Skeletal muscle cell (primary cell): ENCODE results near the gene CSTF2T.

Source experiments
- DNase-seq: peaks from one replicate; pipeline ENCODE4 v3.0.0-alpha.2; 2010; ENCODE audit warnings: low read depth
- H3K4me3 ChIP-seq: 2 replicates; pipeline ENCODE4 v1.5.1; 2011; ENCODE audit warnings: low read depth, mild to moderate bottlenecking, control low read depth, low read length, moderate library complexity

The CSTF2T gene, protein sequence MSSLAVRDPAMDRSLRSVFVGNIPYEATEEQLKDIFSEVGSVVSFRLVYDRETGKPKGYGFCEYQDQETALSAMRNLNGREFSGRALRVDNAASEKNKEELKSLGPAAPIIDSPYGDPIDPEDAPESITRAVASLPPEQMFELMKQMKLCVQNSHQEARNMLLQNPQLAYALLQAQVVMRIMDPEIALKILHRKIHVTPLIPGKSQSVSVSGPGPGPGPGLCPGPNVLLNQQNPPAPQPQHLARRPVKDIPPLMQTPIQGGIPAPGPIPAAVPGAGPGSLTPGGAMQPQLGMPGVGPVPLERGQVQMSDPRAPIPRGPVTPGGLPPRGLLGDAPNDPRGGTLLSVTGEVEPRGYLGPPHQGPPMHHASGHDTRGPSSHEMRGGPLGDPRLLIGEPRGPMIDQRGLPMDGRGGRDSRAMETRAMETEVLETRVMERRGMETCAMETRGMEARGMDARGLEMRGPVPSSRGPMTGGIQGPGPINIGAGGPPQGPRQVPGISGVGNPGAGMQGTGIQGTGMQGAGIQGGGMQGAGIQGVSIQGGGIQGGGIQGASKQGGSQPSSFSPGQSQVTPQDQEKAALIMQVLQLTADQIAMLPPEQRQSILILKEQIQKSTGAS

DNA sequence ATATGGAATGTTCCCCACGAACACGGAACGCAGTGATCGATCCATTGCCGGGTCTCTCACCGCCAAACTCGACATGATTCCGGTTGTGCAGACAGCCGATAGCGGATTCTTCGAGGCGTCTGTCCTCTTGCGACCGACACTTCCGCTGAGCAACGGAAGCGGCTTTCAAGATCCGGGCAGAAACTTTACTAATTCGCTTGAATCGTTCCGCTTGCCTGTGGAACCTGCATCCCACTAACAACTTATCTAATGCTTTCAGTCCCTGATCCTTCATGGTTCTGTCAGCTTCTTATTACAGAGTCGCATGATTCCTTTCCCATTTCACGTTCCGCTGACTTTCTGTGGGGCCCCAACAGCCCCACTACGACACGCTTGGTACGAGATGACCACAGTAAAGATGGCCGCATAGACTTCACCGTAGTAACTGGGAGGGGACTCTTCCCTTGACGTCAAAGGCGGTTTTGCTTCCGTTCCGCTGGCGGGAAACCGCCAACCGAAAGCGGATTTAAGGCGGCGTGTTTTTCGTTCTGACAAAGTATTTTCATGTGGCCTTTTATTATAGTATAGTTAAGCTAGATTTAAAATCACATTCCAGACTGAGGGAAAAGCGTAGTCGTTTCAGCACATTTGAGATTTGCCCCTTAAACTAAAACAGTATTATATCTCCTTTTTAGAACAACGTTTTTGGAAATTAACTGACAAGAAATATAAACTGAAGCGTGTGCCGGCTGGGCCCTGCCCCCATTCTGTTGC, at the start of gene CSTF2T:
Gene CSTF2T (minus strand): TSS at position 121 of the 753 bp plus-strand sequence. CDS start 46 bp downstream, at position 75.
- H3K4me3 ChIP-seq = peak within 1 kb of the TSS; percentile 95
- peak; percentile 82 for DNase-seq

DNA sequence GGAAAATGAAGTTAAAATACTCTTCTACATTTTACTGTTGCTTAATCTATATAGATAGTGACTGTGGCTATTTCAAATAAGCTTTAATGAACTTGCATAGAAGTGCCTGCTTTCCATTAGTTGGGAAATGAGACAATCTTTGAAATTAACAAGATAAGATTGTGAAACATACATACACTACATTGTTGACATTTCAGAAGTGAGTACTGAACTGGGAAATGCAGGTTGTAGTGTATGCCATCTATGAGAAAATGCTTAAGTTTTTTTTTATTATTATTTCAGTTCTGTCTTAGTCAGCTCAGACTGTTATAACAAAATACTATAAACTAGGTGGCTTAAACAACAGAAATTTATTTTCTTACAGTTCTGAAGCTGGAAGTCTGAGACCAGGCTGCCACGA, 49.6 kb upstream of the CSTF2T start:
- DNase-seq = no peak
- no peak overlapping the region for H3K4me3 ChIP-seq

DNA sequence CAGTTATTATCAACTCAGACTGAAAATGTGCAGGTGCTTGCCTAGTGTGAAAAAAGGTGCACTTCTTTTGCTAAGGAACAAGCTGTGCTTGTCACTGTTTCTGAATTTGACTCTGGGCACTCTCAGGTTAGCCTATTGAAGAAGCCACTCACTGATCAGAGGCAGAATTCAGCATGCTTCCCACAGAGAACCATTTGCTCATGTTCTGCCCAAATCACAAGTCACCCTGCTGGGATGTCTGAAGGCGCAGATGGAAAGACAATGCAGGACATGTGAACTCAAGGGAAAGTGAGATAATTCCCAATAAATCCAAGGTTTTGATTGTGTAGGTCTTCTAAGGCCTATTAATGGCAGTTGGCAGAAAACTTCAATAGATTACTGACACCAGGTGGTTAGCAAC, 47.8 kb upstream of the CSTF2T start:
- H3K4me3 ChIP-seq = no peak overlapping the region
- DNase-seq = no peak

DNA sequence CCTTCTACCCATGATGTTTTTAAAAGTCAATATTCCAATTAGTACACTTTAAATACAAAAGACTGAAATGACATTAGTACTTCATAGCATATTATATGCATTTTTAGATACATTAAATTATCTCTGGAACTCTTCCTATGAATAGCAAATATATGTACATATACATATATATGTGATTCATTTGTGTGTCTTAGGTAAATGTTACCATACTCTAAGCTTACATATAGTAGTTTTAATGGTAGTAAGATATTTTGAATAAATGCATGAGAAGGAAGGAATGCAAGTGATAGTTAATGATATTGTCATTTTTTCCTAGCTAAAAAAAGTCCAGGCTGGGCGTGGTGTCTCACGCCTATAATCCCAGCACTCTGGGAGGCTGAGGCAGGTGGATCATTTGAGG, 46.0 kb upstream of the CSTF2T start:
- no peak for DNase-seq
- no peak overlapping the region for H3K4me3 ChIP-seq

DNA sequence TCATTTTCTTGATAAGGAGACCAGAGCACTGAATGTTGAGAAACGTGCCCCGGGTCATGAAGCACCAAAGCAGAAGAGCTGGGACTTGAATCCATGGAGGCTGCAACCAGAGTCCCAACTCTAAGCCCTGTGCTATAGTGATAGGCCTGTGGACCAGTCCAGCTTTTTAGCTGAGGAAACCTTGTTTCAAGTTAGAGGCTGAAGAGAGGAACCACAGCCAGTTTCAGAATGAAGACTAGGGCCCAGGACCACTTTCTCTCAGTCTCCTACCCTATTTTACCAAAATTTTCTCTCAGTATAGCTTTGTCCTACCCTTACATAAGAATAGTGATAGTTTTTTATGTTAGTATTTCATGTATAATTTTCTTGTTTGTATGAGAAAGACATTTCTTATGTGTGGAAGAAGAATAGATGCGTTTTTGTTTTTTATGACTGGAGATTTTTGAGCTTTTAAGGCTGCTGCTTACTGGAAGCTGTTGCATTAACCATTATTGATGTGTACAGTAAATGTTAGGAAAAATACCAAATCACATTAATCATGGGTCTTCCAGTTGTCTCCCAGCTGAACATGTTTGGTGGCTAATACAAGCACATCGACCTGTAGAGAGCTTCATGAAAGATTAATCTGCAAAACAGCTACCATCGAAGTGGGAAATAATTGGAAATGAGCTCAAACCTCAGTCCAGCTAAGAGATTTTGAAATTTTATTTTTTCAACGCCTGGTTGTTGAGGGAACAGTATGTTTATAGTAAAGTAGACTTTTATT, 45.0 kb upstream of the CSTF2T start:
- no peak for DNase-seq
- H3K4me3 ChIP-seq = no peak overlapping the region

DNA sequence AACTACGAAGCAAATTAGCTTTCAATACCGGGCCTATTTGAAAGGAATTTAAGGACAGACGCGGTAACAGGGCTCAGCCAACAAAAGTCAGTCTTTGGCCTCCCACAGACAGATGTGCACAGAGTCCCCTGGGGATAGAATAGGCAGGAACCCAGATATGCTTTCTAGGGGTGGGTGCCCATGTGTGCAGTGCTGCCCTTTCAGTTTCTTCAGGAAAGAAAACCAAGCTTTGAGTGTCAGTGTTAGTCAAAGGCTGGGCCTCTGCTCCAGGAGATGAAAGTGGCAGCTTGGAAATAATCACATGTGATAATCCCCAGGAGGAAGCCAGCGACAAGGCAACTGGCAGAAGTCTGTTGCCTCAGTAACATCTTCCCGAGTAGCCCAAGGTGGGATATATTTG, 43.8 kb upstream of the CSTF2T start:
- no peak overlapping the region for H3K4me3 ChIP-seq
- DNase-seq = peak; percentile 14

DNA sequence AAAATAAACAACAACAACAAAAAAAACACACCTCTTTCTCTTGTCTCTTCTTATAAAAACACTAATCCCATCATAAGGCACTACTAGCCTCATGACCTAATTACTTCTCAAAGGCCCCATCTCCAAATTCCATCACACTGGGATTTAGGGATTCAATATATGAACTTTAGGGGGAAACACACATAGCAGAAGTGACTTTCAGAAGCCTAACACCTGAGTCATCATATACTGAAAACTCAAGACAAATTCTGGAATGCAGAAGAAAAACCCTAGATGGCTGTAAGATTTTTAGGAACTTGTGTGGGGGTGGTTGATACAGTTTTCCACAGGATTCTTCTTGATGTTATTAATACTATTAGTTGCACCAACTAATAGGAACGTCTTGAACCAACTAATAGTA, 33.7 kb upstream of the CSTF2T start:
- DNase-seq = no peak
- H3K4me3 ChIP-seq = no peak overlapping the region

DNA sequence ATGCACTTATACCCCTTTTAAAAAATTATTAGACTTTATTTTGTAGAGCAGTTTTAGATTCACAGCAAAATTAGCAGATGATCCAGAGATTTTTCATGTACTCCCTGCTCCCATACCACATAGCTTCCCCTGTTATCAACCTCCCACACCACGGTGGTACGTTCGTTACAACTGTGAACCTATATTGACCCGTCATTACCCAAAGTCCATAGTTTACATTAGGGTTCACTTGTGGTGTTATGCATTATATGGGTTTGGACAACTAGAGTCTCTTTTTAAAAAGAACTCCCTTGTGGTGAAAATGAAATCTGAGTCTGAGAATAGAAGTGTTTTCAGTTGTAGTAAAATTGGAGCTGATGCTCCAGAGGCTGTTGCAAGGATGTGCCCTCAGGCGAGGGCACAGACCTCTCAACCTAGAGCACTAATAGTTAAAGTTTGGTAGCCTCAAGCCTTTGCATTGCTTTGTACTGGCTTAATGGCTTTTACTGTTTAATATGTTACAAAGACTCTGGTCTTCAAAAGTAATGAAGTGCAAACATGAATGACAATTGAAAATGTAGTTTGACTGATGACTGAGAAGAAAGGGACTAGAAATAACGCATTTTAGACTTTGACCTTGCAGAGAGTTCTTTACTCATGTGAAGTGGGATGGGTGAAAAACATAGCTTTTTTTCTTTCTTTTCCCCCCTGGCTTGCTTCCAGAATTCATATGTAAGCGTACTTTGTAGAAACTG, 30.6 kb upstream of the CSTF2T start:
- H3K4me3 ChIP-seq = no peak overlapping the region
- no peak for DNase-seq

DNA sequence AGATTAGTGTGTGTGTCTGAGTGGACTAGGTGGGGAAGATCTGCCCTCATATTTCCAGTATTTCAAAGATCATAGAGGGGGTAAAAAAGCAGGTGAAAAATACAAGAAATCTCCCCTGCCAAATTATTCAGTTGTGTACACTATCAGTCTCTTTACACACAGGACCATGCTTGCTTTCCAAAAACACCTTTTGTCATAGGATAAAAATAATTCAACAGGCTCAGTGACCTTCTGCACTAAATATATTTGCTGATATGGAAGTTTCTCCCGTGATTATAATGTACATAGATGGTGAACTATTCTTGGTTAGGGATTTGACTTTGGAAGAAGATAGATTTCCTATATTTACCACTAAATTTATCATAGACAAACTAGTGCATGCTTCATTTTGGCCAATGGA, 24.6 kb upstream of the CSTF2T start:
- H3K4me3 ChIP-seq = no peak overlapping the region
- DNase-seq = no peak

DNA sequence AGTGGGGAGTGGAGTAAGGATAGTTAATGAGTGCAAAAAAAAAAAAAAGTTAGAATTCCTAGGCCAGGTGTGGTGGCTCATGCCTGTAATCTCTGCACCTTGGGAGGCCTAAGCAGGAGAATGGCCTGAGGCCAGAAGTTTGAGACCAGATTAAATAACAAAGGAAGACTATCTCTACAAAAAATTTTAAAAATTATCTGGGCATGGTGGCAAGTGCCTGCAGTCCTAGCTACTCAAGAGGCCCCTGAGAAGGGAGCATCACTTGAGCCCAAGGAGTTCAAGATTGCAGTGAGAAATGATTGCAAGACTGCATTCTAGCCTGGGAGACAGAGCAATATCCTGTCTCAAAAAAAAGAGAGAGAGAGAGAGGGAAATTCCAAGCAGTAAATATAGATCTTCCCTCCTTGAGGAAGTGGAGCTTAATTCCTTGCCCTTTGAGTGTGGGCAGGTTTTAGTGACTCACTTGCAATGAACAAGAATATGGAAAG, 19.5 kb upstream of the CSTF2T start:
- peak; percentile 62 for DNase-seq

DNA sequence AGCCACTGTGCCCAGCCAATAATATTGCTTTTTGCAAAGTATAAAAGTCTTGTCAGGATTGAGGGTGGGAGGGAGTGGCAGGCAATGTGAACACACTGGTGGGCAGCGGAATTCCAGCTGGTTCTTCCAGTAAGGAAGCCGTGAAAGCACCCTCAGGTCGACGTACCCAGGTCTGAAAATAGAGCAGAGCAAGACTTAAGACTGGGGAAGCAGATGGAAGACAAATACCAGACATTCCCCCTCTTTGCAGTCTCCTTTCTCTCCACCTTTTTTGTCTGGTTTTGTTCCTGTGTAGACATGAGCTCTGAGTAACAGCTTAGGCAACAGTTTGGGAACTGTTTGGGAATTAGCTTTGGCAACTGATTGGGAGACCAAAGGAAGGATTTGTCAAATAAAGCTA, 17.6 kb upstream of the CSTF2T start:
- DNase-seq = no peak
- no peak overlapping the region for H3K4me3 ChIP-seq

More for the DNA sequence above, 19.5 kb upstream of the CSTF2T start:
- no peak overlapping the region for H3K4me3 ChIP-seq

DNA sequence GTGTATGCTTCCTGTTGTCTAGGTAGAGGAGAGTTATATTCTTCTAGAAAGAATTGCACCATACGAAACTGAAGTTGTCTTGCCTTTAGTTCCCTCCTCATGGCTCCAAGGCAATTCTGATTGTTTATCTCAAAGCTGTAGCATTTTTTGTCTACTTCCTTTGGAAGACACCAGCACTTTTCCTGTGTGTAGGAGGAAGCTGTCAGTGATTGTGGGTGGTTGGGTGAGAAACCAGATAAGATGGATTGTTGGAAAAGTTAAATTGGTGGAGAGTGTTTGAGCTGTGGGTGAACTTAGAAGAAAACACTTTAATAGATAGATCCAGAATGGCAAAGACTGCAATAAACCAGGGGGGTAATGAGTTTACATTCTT, 12.1 kb upstream of the CSTF2T start:
- no peak overlapping the region for H3K4me3 ChIP-seq
- no peak for DNase-seq

DNA sequence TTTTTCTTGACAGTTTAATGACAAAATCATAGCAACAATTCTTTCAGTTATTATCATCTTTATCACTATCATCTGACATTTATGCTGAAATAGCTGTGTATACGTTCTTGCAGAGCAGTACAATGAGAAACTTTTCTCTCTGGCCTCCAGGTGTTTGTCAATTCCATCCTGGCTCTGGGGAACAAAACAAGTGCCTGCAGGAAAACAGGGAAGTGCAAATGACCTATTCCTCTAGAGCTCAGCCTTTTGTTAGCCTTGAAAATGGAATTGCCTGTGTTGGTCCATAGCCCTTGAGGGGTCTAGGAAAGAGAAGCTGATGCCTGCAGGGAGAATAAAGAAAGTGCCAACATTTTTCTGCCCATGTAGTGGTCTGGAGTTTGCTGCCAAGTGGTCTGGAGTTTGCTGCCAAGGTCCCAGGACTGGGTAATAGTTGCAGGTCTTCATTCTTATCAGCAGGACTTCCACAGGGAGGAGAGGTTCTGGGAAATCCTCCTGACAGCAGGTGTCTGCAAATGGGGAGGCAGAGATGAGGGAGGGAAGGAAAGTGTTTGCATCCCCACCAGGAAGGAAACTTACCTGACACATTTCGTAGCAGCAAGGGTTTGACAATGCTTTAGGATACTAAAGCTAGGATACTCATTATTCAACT, 10.1 kb upstream of the CSTF2T start:
- no peak overlapping the region for H3K4me3 ChIP-seq
- no peak for DNase-seq

DNA sequence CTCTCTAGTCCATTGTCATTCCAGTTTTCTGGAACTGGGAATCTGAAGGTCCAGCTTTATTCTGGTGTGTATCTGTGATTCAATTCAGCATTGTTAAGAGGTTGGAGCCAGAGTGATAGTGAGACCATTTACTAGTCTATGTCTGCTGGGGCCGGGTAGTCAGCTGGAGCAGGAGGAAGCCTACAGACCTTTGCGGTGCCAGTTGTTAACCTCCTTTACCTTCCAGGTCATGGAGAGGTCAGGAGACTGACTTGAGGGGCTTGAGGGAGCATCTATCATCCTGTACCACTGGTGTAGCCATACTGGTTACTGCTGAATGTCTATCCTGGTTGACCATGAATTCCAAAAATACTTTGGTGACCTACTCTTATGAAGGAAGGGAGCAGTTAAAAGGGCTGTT, 9.2 kb upstream of the CSTF2T start:
- no peak for DNase-seq
- no peak overlapping the region for H3K4me3 ChIP-seq

DNA sequence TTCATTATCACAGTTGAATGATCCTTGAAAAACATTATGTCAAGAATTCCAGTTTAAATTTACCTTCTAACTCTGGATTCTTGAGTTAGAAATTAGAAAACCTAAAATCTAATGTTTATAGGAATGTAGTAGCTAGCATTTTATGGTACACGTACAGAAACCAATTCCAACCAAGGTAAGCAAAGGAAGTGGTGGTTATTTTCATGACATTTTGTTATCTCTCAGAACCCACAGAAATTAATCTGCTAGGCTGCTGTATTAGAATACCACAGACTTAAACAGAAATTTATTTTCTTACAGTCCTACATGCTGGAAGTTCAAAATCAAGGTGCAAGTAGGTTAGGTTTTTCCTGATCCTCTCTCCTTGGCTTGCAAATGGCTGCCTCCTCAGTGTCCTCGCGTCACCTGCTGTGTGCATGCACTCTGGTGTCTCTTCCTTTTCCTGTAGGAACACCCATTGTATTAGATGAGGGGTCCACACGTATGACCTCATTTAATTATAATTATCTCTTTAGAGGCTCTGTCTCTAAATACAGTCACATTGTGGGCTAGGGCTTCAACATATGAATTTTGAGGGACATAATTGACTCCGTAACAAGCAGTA, 8.5 kb upstream of the CSTF2T start:
- DNase-seq = no peak
- no peak overlapping the region for H3K4me3 ChIP-seq

DNA sequence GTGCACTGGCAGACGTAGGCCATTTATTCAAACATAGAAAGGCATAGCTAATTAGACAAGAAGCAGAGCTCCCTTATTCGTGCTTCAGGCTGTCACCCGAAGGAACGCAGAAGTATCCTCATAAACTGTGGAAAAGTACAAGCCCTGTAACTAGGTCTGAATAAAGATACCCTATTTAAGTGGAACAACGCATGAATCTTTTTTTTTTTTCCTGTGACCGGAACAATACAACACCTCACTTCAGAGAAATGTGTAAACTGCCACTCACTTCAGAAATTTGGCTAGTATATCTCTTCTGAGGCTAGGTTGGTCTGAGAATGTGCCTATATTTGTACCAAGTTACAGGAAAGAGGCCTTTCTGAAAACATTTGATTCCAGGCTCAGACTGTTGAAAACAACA, 8.0 kb upstream of the CSTF2T start:
- no peak for DNase-seq
- H3K4me3 ChIP-seq = no peak overlapping the region

DNA sequence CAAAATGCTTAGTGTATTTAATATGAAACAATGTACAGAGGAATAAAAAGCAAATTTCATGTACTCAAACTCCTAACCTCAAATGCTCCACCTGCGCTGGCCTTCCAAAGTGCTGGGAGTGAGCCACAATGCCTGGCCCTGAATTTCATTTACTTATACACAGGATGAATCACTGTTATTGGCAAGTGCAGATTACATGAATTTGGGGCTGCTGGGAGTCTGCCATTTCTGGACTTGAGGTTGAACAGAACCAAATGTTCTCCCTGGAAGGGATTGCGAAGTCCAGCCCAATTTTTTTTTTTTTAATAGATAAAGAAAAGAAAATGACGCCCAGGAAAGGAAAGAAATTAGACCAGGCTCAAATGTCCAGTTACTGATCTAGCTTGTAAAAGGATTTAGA, 6.8 kb upstream of the CSTF2T start:
- H3K4me3 ChIP-seq = no peak overlapping the region
- peak; percentile 76 for DNase-seq

DNA sequence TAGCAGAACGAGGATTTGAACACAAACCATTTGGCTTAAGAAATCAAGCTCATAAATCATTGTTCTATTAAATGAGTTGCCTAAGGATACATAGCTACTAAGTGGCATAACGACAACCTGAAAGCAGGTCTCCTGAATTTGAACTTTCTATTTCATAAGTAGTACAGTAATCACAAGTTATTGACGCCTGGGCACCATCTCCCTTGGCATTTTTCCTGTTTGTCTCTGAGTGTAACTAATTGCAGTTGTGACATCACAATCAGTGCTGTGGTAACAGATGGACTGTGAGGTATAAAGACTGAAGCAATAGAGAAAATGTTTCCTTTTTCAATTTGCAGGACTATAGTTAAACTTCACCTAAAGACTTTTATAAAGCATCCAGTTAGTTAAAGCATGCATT, 6.4 kb upstream of the CSTF2T start:
- H3K4me3 ChIP-seq = no peak overlapping the region
- no peak for DNase-seq
